ENCODE data around the gene RASGRP4.

GRCh38 chr19:38467541-38468525 lies 41.8 kb upstream of the RASGRP4 start:
- TF ChIP-seq, protein P1, sequence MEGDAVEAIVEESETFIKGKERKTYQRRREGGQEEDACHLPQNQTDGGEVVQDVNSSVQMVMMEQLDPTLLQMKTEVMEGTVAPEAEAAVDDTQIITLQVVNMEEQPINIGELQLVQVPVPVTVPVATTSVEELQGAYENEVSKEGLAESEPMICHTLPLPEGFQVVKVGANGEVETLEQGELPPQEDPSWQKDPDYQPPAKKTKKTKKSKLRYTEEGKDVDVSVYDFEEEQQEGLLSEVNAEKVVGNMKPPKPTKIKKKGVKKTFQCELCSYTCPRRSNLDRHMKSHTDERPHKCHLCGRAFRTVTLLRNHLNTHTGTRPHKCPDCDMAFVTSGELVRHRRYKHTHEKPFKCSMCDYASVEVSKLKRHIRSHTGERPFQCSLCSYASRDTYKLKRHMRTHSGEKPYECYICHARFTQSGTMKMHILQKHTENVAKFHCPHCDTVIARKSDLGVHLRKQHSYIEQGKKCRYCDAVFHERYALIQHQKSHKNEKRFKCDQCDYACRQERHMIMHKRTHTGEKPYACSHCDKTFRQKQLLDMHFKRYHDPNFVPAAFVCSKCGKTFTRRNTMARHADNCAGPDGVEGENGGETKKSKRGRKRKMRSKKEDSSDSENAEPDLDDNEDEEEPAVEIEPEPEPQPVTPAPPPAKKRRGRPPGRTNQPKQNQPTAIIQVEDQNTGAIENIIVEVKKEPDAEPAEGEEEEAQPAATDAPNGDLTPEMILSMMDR (IDR thresholded peaks at IDR 0.05): no peak
- TF ChIP-seq POLR2A (IDR thresholded peaks at IDR 0.05): no peak
- no peak for TF ChIP-seq EP300 (IDR thresholded peaks at IDR 0.05)

All from tibial nerve (tissue), 4 donors.